ENCODE results near the gene ASB10. TPM values are rescaled to one million over a fixed set of nuclear protein-coding genes. Genes with fewer than 3 reads are reported as not detected.

Gene ASB10
- total RNA-seq, 2 donors from 2014 or later: not detected

GRCh38 chr7:151202836-151203235, 15.8 kb upstream of the ASB10 start:
- no peaks in the 10 kb centered on the region for H3K27me3 ChIP-seq (replicated peaks; ENCODE audit: insufficient read depth)
- H3K27ac ChIP-seq: no peak overlapping the region
- no peak for DNase-seq (ENCODE audit: low spot score)
- no peaks in the 10 kb centered on the region for H3K4me1 ChIP-seq (replicated peaks)
- H3K9me3 ChIP-seq: no peaks in the 10 kb centered on the region
- WGBS: 97% methylated on average over 9 of the region's 9 CpGs
- no peaks in the 10 kb centered on the region for H3K36me3 ChIP-seq
- intact Hi-C loops (cut with DNase I): no loop called here
- H3K4me3 ChIP-seq: no peak overlapping the region
- TF ChIP-seq POLR2A (IDR thresholded peaks at IDR 0.05): no peak

DNA sequence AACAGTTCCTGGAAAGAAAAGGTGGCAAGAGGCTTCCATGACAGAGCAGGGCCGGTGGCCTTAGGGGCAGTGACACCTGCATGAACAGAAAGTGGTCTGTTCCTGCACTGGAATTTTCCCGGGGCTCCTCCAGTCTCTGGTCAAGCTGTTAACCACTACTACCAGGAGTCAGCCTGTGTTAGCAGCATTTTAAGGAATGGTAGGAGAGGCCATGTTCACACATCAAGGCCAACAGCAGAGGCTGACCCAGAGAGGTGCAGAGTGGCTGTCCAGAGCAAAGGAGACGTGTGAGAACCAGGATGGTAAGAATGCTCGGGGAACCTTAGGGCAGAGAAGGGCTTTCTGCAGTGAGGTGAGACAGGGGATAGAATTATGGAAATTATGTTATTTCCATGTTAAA, 14.7 kb upstream of the ASB10 start:
- Histone ChIP-seq H3K4me3 (no peak overlapping the region), H3K4me1 (replicated peaks) (no peaks in the 10 kb centered on the region), H3K9me3 (no peaks in the 10 kb centered on the region), H3K27me3 (replicated peaks; ENCODE audit: insufficient read depth) (no peaks in the 10 kb centered on the region), H3K27ac (no peak overlapping the region), H3K36me3 (no peaks in the 10 kb centered on the region)
- TF ChIP-seq POLR2A (IDR thresholded peaks at IDR 0.05): no peak
- TF ChIP-seq CTCF (IDR thresholded peaks at IDR 0.05): no peak
- TF ChIP-seq POLR2AphosphoS5 (IDR thresholded peaks at IDR 0.05): no peak
- intact Hi-C loops (cut with DNase I): no loop called here
- WGBS: 92% methylated on average over 4 of the region's 4 CpGs
- DNase-seq (ENCODE audit: low spot score): no peak

- WGBS: 91% methylated on average over 3 of the region's 3 CpGs
- intact Hi-C loops (cut with DNase I): no loop called here
- TF ChIP-seq POLR2AphosphoS5 (IDR thresholded peaks at IDR 0.05): no peak
- TF ChIP-seq POLR2A (IDR thresholded peaks at IDR 0.05): no peak
- no peak for TF ChIP-seq CTCF (IDR thresholded peaks at IDR 0.05)
Measured at GRCh38 chr7:151201344-151201743, 14.3 kb upstream of the ASB10 start.

GRCh38 chr7:151198945-151199848, 12.1 kb upstream of the ASB10 start:
- Histone ChIP-seq H3K9me3 (no peaks in the 10 kb centered on the region), H3K27me3 (replicated peaks; ENCODE audit: insufficient read depth) (no peaks in the 10 kb centered on the region), H3K4me3 (no peak overlapping the region), H3K36me3 (no peaks in the 10 kb centered on the region), H3K4me1 (replicated peaks) (no peaks in the 10 kb centered on the region), H3K27ac (no peak overlapping the region)
- TF ChIP-seq POLR2AphosphoS5 (IDR thresholded peaks at IDR 0.05): no peak
- no peak for TF ChIP-seq POLR2A (IDR thresholded peaks at IDR 0.05)
- no peak for TF ChIP-seq CTCF (IDR thresholded peaks at IDR 0.05)
- intact Hi-C loops (cut with DNase I): no loop called here
- WGBS: 31% methylated on average over 30 of the region's 30 CpGs
- DNase-seq (ENCODE audit: low spot score): no peak

More at GRCh38 chr7:151201344-151201743, 14.3 kb upstream of the ASB10 start:
- Histone ChIP-seq H3K27ac (no peak overlapping the region), H3K36me3 (no peaks in the 10 kb centered on the region), H3K4me3 (no peak overlapping the region), H3K4me1 (replicated peaks) (no peaks in the 10 kb centered on the region), H3K9me3 (no peaks in the 10 kb centered on the region), H3K27me3 (replicated peaks; ENCODE audit: insufficient read depth) (no peaks in the 10 kb centered on the region)
- no peak for DNase-seq (ENCODE audit: low spot score)

- Histone ChIP-seq H3K9me3 (no peaks in the 10 kb centered on the region), H3K4me3 (no peak overlapping the region), H3K27me3 (replicated peaks; ENCODE audit: insufficient read depth) (no peaks in the 10 kb centered on the region), H3K27ac (no peak overlapping the region), H3K36me3 (no peaks in the 10 kb centered on the region), H3K4me1 (replicated peaks) (no peaks in the 10 kb centered on the region)
- TF ChIP-seq CTCF (IDR thresholded peaks at IDR 0.05) (no peak), POLR2AphosphoS5 (IDR thresholded peaks at IDR 0.05) (no peak), POLR2A (IDR thresholded peaks at IDR 0.05) (no peak)
- intact Hi-C loops (cut with DNase I): no loop called here
- DNase-seq (ENCODE audit: low spot score): no peak
Measured at GRCh38 chr7:151197932-151198331, 10.9 kb upstream of the ASB10 start.

Measured in prostate gland (tissue), 2 donors.